HG03139 (cell line): ENCODE results near the gene KCNQ1OT1.

Source experiments
- ATAC-seq: cut with Tn5 transposase; IDR thresholded peaks from one replicate; pipeline ENCODE4 v1.9.1; 2021; ENCODE audit not compliant: unreplicated experiment

Gene KCNQ1OT1

GRCh38 chr11:2721210-2721916, 21.6 kb upstream of the KCNQ1OT1 start:
- no peak for ATAC-seq

- ATAC-seq: no peak
Observed at GRCh38 chr11:2719831-2720590, 20.2 kb upstream of the KCNQ1OT1 start.

- no peak for ATAC-seq
Observed at GRCh38 chr11:2718817-2719438, 19.1 kb upstream of the KCNQ1OT1 start.

GRCh38 chr11:2717561-2718325, 17.9 kb upstream of the KCNQ1OT1 start:
- no peak for ATAC-seq

GRCh38 chr11:2716376-2717095, 16.7 kb upstream of the KCNQ1OT1 start:
- no peak for ATAC-seq

DNA sequence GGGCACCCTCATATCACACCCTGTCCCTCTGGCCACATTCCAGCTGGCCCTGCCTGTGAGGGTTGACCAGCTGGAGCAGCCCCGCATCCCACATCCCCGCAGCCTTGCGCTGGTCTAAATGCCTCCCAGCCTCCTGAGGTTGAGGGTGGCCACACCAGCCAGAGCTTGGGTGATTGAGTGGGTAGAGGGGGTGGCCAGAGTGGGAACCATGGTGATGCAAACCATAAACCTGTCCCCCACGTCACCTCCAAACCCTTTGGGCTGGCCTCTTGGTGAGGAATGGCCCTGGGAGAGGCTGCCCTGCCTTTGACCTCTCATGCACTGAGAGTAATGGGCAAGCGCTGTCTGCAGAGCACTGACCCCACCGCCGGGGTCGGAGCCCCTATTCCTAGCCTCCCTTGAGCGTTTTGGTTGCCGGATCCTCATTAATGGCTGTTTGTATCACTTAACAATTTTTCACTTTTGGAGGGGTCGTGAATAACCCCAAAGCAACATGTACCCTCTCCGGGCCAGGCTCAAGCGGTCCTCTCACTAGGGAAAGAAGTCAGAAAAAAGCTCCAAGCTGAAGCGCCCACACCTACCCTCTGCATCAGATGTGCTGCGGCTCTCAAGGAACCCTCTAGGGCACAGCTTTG, 16.0 kb upstream of the KCNQ1OT1 start:
- ATAC-seq: no peak

DNA sequence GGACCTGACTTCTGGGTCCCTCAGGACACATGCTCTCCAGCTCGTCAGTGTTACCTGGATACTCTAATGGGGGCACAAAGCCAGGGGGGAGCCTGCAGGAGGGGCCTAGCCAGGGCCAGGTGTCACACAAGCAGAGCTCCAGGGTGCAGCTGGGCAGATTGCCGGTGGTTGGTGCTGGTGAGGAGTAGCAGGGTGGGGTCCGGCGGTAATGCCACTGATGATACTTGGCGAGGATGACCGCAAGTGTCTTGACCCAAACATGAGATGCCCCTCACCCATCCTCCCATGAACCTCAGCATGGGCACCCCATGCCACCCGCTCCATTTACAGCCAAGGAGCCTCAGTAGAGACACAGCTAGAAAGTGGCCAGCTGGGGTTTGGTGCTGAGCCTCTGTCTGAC, 15.1 kb upstream of the KCNQ1OT1 start:
- no peak for ATAC-seq

DNA sequence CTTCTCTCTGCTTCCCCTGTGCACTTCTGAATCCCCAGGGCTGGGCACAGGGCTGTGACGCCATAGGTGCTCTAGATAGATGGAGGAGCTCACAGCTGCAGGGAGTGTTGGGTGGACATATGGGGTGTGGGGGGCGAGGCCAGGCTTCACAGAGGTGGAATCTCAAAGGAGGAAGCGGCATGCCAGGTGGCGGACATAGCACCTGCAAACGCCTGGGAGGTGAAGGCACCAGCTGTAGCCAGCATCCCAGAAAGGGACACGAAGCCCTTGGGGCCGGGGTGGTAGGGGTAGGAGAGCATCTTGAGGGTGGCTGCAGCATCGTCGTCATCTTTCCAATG, 14.6 kb upstream of the KCNQ1OT1 start:
- ATAC-seq: no peak

GRCh38 chr11:2713661-2714462, 14.1 kb upstream of the KCNQ1OT1 start:
- ATAC-seq: no peak

GRCh38 chr11:2713094-2713493, 13.3 kb upstream of the KCNQ1OT1 start:
- ATAC-seq: no peak

DNA sequence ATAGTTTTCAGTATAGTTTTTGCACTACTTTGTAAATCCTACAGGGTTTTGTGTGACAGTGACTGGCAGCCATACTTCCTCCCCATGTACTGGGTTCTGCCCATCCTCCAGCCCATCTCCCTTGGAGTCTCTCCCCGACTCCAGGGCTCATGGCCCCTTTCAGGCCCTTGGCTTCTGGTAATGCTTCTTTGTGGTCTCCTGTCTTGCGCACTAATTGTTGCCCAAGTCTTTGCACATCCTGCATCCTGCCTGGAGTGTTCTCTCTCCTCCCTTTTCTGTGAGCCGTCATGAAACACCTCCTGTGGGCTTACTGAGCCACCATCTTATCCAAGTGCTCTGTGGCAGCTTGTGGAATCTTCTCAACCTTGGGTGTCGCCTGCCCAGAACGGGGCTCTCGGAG, 11.4 kb upstream of the KCNQ1OT1 start:
- ATAC-seq: no peak

GRCh38 chr11:2709429-2709828, 9.6 kb upstream of the KCNQ1OT1 start:
- no peak for ATAC-seq

DNA sequence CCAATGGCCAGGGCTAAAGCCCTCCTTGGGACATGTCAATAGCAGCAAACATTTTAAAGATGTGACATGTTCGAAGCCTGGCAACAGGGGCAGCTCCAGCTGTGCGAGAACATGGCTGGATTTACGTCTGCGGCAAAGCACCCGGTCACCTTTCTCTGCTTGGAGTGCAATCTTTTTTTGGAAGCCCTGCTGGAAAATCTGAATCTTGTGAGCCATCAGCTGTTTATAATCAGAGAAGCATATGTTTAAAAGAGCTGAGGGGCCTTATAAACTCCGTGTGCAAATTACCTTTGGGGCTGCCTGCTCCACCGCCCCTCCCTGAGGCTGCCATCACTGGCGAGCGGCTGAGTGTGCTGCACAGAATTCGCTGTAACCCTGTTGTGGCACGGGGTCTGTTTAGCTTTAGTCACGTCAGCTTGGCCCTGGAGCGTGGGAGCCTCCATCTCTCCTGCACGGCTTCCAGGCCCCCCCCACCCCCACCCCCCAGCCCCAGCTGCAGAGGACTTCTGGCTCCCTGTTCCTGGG, 9.0 kb upstream of the KCNQ1OT1 start:
- ATAC-seq: no peak

GRCh38 chr11:2708151-2708581, 8.4 kb upstream of the KCNQ1OT1 start:
- ATAC-seq: no peak

GRCh38 chr11:2707736-2708135, 7.9 kb upstream of the KCNQ1OT1 start:
- no peak for ATAC-seq

GRCh38 chr11:2706321-2706720, 6.5 kb upstream of the KCNQ1OT1 start:
- ATAC-seq: no peak

DNA sequence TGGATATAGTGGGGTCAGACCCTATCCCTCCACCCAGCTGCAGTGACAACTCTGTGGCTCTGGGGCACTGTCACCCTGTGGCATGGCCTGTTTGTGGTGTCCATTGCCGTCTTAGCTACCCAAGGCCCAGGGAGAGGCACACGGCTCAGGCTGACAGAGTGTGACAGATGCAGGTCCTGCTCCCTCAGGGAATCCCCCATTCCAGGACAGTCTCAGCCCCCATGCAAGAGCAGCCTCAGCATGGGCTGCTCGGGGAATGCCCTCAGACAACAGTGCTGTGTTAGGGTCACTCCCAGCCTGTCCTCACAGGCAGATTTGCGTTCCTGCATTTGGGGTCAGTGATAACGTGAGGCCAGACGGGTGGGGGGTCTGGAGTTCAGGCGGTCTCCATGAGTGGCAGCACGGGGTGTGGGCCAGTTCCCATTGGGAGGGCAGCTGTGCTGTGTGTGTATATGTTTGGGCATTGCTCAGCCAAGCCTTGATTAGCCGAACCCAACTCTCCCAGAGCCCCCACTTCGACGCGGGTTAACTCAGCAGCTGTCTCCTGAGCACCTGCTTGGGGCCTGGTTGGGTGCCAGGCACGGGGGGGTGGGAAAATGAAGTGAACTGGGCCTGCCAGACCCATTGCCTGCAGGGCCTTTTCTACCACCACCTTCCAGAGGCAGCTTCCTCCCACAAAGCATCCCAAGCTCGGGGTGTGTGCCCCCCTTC, 5.3 kb upstream of the KCNQ1OT1 start:
- ATAC-seq: no peak

- no peak for ATAC-seq
Observed at GRCh38 chr11:2704356-2704755, 4.6 kb upstream of the KCNQ1OT1 start.
